Measurements from ENCODE around the gene CFAP47.
"Not testable (repeated sequence)": the region's sequence is repeated elsewhere in the genome, so short reads cannot be mapped to it uniquely, and the experiment has no call there.

The CFAP47 gene

GRCh38 chrX:36116222-36116621, 196.7 kb downstream of the CFAP47 start:
- Mint-ChIP-seq H3K4me1 (no peaks in the 10 kb centered on the region), H3K27ac (no peak overlapping the region), H3K27me3 (no peaks in the 10 kb centered on the region)

GRCh38 chrX:36159254-36159653, 239.7 kb downstream of the CFAP47 start:
- Mint-ChIP-seq H3K27me3 (no peaks in the 10 kb centered on the region), H3K9me3 (no peaks in the 10 kb centered on the region), H3K27ac (no peak overlapping the region), H3K36me3 (no peaks in the 10 kb centered on the region), H3K4me3 (no peak overlapping the region), H3K4me1 (no peaks in the 10 kb centered on the region)

More at GRCh38 chrX:36116222-36116621, 196.7 kb downstream of the CFAP47 start:
- Mint-ChIP-seq H3K9me3 (peaks cover 7% of the 10 kb centered on the region), H3K36me3 (no peaks in the 10 kb centered on the region), H3K4me3 (no peak overlapping the region)

- Mint-ChIP-seq H3K9me3 (no peaks in the 10 kb centered on the region), H3K4me3 (no peak overlapping the region), H3K27ac (no peak overlapping the region), H3K36me3 (no peaks in the 10 kb centered on the region), H3K27me3 (no peaks in the 10 kb centered on the region), H3K4me1 (no peaks in the 10 kb centered on the region)
Measured at GRCh38 chrX:36160081-36160480, 240.5 kb downstream of the CFAP47 start.

GRCh38 chrX:36198575-36198974, 279.0 kb downstream of the CFAP47 start:
- no peaks in the 10 kb centered on the region for H3K4me1 Mint-ChIP-seq
- H3K36me3 Mint-ChIP-seq, result no peaks in the 10 kb centered on the region
- no peak overlapping the region for H3K27ac Mint-ChIP-seq
- no peak overlapping the region for H3K4me3 Mint-ChIP-seq
- H3K9me3 Mint-ChIP-seq, result no peaks in the 10 kb centered on the region
- H3K27me3 Mint-ChIP-seq, result no peaks in the 10 kb centered on the region

GRCh38 chrX:36199928-36200327, 280.4 kb downstream of the CFAP47 start:
- no peak overlapping the region for H3K4me3 Mint-ChIP-seq
- no peaks in the 10 kb centered on the region for H3K4me1 Mint-ChIP-seq
- H3K36me3 Mint-ChIP-seq, result no peaks in the 10 kb centered on the region
- no peaks in the 10 kb centered on the region for H3K9me3 Mint-ChIP-seq
- no peak overlapping the region for H3K27ac Mint-ChIP-seq
- no peaks in the 10 kb centered on the region for H3K27me3 Mint-ChIP-seq

GRCh38 chrX:36214924-36215323, 295.4 kb downstream of the CFAP47 start:
- H3K4me1 Mint-ChIP-seq, result no peaks in the 10 kb centered on the region
- no peaks in the 10 kb centered on the region for H3K9me3 Mint-ChIP-seq
- no peaks in the 10 kb centered on the region for H3K36me3 Mint-ChIP-seq
- H3K27me3 Mint-ChIP-seq, result no peaks in the 10 kb centered on the region
- H3K27ac Mint-ChIP-seq, result no peak overlapping the region
- H3K4me3 Mint-ChIP-seq, result no peak overlapping the region

- Mint-ChIP-seq H3K27me3 (no peaks in the 10 kb centered on the region), H3K4me1 (no peaks in the 10 kb centered on the region), H3K27ac (no peak overlapping the region), H3K4me3 (no peak overlapping the region), H3K9me3 (no peaks in the 10 kb centered on the region), H3K36me3 (no peaks in the 10 kb centered on the region)
Measured at GRCh38 chrX:36218801-36219200, 299.3 kb downstream of the CFAP47 start.

GRCh38 chrX:36234840-36235528, 315.4 kb downstream of the CFAP47 start:
- H3K9me3 Mint-ChIP-seq, H3K4me1 Mint-ChIP-seq, H3K36me3 Mint-ChIP-seq, H3K27ac Mint-ChIP-seq, H3K4me3 Mint-ChIP-seq, H3K27me3 Mint-ChIP-seq: not testable (repeated sequence)

GRCh38 chrX:36241397-36241796, 321.9 kb downstream of the CFAP47 start:
- H3K27ac Mint-ChIP-seq, result no peak overlapping the region
- no peaks in the 10 kb centered on the region for H3K4me1 Mint-ChIP-seq
- H3K36me3 Mint-ChIP-seq, result no peaks in the 10 kb centered on the region
- H3K4me3 Mint-ChIP-seq, result no peak overlapping the region
- H3K9me3 Mint-ChIP-seq, result no peaks in the 10 kb centered on the region
- no peaks in the 10 kb centered on the region for H3K27me3 Mint-ChIP-seq

GRCh38 chrX:36266155-36266554, 346.6 kb downstream of the CFAP47 start:
- Mint-ChIP-seq H3K27me3 (no peaks in the 10 kb centered on the region), H3K4me1 (no peaks in the 10 kb centered on the region), H3K4me3 (no peak overlapping the region), H3K27ac (no peak overlapping the region), H3K36me3 (no peaks in the 10 kb centered on the region), H3K9me3 (peaks cover 6% of the 10 kb centered on the region)

GRCh38 chrX:36310136-36310535, 390.6 kb downstream of the CFAP47 start:
- Mint-ChIP-seq H3K4me3 (no peak overlapping the region), H3K9me3 (no peaks in the 10 kb centered on the region), H3K27ac (no peak overlapping the region), H3K27me3 (no peaks in the 10 kb centered on the region), H3K4me1 (no peaks in the 10 kb centered on the region), H3K36me3 (no peaks in the 10 kb centered on the region)

GRCh38 chrX:36314303-36314702, 394.8 kb downstream of the CFAP47 start:
- no peaks in the 10 kb centered on the region for H3K36me3 Mint-ChIP-seq
- H3K4me3 Mint-ChIP-seq, result no peak overlapping the region
- no peaks in the 10 kb centered on the region for H3K9me3 Mint-ChIP-seq
- H3K27ac Mint-ChIP-seq, result no peak overlapping the region
- no peaks in the 10 kb centered on the region for H3K27me3 Mint-ChIP-seq
- H3K4me1 Mint-ChIP-seq, result no peaks in the 10 kb centered on the region

GRCh38 chrX:36334572-36334971, 415.0 kb downstream of the CFAP47 start:
- no peak overlapping the region for H3K4me3 Mint-ChIP-seq
- no peaks in the 10 kb centered on the region for H3K4me1 Mint-ChIP-seq
- H3K36me3 Mint-ChIP-seq, result no peaks in the 10 kb centered on the region
- H3K27ac Mint-ChIP-seq, result no peak overlapping the region
- no peaks in the 10 kb centered on the region for H3K27me3 Mint-ChIP-seq
- peaks cover 6% of the 10 kb centered on the region for H3K9me3 Mint-ChIP-seq

GRCh38 chrX:36336751-36337150, 417.2 kb downstream of the CFAP47 start:
- H3K27me3 Mint-ChIP-seq, result no peaks in the 10 kb centered on the region
- no peaks in the 10 kb centered on the region for H3K4me1 Mint-ChIP-seq
- no peak overlapping the region for H3K4me3 Mint-ChIP-seq
- no peaks in the 10 kb centered on the region for H3K36me3 Mint-ChIP-seq
- no peak overlapping the region for H3K27ac Mint-ChIP-seq
- H3K9me3 Mint-ChIP-seq, result no peaks in the 10 kb centered on the region

- Mint-ChIP-seq H3K27ac (no peak overlapping the region), H3K36me3 (no peaks in the 10 kb centered on the region), H3K4me1 (no peaks in the 10 kb centered on the region), H3K4me3 (no peak overlapping the region), H3K9me3 (no peaks in the 10 kb centered on the region), H3K27me3 (no peaks in the 10 kb centered on the region)
Measured at GRCh38 chrX:36344301-36344700, 424.8 kb downstream of the CFAP47 start.

- H3K36me3 Mint-ChIP-seq, result no peaks in the 10 kb centered on the region
- no peak overlapping the region for H3K4me3 Mint-ChIP-seq
- no peaks in the 10 kb centered on the region for H3K27me3 Mint-ChIP-seq
- H3K9me3 Mint-ChIP-seq, result no peaks in the 10 kb centered on the region
- no peaks in the 10 kb centered on the region for H3K4me1 Mint-ChIP-seq
- no peak overlapping the region for H3K27ac Mint-ChIP-seq
Measured at GRCh38 chrX:36348509-36348908, 429.0 kb downstream of the CFAP47 start.

GRCh38 chrX:36357855-36358254, 438.3 kb downstream of the CFAP47 start:
- H3K27me3 Mint-ChIP-seq, result no peaks in the 10 kb centered on the region
- no peaks in the 10 kb centered on the region for H3K36me3 Mint-ChIP-seq
- no peak overlapping the region for H3K27ac Mint-ChIP-seq
- no peaks in the 10 kb centered on the region for H3K4me1 Mint-ChIP-seq
- H3K9me3 Mint-ChIP-seq, result no peaks in the 10 kb centered on the region
- H3K4me3 Mint-ChIP-seq, result no peak overlapping the region

All from activated naive CD4-positive, alpha-beta T cell treated with anti-CD3 and anti-CD28 coated beads, Interleukin-2, amount 50 U/mL, for 24 hours (primary cell).